NCI-H1417 (cell line): Measurements from ENCODE around the gene SEMA3C.
A peak's percentile ranks its signal among the peaks of the same experiment; 100 is the strongest.

Source experiments
- DNase-seq, 3 experiments: peaks; one replicate each; lab custom pipeline; 2025; lab: John Stamatoyannopoulos, UW

Gene SEMA3C

DNA sequence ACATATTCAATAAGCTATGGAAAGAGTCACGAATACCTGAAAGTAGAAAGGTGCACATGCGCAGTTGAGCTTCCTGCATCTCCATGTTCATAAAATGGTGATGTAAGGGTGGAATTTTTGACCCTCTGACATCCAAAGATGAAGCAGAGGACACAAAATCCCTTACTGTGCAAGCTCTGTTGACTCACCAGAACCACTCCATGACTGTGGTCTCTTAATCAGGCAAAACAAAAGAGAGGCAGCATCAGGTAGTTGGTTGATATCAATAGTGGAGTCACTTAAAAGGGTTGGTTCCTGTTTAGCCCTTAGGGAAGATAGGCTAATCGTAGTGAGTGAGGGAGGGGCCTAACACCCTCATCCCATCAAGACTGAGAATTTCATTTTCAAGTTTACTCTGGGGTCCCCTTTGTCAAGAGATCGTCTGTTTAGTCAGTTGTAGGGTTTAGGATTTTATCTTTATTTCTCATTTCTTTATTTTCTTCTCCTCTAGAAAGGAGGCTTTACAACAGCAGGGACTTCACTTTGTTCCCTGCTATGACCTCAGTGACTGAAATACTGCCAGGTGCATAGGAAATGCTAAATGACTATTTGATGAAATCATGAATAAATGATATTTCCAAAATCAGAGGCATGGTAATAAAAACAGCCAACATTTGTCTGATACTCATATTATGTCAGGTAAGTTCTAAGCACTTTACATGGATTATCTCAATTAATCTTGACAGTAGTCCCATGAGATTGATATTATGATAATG, 182.3 kb downstream of the SEMA3C start:
- no peak for DNase-seq

DNA sequence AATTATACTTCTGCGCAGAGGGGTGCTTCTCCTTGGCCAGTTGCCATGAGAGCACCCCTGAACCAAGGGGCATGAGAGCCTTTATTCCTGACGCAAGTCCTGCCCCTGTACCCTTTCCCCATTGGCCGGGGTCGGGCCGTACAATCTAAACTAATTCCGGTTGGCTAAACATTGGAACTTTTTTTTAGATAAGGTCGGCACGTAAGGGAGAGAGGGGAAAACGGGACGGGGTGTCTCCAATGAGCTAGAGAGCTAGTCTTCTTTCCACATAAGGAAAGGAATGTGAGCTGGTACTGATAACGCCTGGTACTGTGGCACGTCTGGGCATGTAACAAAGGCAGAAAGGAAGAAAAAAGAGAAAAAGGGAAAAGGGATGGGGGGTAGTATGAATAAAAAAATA, 183.5 kb downstream of the SEMA3C start:
- no peak for DNase-seq

DNA sequence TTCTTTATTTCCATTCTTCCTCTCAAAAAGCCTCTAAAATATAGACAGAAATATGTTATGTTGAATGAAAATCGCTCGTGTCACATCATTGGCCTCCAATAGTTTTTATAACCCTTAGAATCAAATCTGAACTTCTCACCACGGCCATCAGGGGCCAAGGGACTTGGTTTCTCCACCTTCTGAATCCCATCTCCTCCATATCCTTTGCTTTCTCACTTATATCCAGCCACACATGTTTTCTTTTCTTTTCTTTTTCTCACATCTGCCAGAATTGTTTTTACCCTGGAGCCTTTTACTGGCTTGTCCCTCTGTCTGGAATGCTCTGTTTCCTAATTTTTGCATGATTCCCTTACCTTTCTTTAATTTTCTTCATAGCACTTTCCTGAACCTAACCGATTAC, 184.8 kb downstream of the SEMA3C start:
- no peak for DNase-seq

DNA sequence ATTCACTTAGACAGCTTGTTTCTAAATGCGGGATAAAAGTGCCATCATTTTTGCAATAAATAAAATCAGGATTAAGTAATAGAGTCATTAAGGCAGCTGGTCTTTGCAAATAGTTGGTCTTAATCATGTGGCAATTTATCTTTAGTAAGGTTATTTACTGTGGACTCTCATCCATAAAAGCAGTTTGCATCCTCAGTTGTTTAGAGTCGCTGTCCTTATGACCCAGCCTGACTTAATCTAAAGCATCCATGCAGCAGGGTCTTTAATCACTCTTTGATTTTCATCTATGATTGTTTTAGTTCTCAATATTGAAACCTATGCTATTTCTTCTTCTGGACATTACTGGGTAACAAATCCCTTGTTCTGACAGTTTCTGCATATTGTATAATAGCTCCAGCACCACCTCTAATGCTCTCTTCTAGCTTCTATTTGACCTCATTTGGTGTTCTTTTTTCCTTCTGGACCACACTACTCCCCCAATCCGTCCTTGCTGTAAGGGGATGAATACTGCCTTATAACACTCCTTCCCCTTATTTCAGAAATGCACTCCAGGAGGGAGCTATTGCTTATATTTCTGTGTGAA, 185.4 kb downstream of the SEMA3C start:
- no peak for DNase-seq

DNA sequence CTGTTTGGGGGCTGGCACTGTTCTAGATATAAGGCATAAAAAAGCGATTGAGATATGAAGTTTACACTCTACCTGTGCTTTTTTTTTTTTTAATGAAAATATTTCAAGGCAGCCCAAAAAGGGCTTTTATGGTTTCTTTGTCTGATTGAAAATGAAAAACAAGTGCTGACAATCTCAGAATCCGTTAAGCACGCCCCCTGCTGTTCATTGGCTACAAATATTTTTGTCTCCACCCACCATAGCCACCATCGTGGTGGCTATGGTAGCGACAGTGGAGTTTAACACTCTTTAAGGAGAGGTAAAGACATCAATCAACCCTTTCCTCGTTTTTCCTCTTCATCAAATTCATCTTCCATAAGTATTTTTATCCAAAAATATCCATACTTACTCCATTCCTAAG, 186.2 kb downstream of the SEMA3C start:
- no peak for DNase-seq

DNA sequence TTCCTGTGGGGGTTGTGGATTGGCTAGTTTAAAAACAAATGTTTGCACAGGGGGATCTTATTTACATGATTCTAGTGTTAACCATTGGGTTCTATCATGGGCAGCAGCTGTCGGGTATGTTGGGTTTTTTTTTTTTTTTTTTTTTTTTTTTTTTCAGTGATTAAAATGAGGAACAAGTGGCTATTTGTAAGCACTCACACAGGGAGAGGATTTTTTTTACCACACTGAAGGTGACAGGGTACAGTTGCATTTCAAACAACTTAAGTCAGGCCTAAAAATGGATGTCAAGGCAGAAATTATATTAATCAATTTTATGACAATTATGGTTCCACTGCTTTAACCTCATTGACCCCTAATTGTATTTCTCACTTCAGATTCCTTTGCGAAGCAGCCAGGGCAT, 187.6 kb downstream of the SEMA3C start:
- DNase-seq, result no peak

DNA sequence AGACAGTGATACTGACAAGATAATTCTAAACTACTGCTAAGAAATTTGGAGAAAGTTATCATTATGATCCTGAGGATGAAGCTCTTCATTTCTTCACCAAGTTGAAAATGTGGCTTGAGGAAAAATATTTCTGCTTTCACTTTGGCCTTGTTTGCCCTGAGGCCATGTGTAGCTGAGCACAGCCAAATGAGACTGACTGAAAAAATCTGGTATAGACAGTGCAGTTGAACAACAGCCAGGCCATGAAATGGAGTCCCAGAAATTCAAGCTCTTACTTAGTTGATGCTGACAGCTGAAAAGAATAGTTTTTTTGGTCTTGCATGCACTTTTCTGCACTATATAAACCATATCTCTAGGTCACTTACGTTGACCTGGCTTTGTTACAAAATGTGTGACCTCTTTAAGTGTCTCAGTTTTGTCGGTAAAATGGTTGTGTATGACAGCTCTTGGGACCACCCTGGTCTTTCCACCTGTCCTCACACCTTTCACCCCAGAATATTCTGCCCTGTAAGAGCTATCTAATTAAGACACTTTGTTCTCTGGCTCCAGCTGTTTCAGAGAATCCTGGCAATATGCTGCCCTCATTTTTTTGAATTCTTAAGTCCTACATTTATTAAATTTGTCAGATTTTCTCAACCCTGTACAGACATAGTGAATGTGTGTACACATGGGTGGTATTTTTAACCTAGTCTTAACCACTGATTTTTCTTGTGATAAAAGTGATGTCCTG, 189.1 kb downstream of the SEMA3C start:
- no peak for DNase-seq

DNA sequence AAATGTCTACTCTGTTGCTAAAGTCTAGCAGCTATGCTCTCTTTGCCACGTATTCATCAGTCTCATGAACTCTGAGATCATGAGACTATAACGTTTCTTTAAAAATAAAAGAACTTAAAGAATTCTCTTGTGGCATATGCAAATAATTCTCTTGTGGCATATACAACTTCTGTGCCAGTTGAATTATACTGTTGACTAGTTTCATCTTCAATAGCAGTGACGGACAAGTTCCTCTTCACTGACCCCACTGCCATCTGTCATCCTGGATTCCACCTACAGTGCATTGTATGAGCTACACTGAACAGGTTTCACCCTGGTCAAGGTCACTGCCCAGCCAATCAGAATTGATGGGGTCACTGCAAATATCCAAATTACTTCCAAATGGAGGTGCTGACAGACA, 192.2 kb downstream of the SEMA3C start:
- DNase-seq, result no peak

DNA sequence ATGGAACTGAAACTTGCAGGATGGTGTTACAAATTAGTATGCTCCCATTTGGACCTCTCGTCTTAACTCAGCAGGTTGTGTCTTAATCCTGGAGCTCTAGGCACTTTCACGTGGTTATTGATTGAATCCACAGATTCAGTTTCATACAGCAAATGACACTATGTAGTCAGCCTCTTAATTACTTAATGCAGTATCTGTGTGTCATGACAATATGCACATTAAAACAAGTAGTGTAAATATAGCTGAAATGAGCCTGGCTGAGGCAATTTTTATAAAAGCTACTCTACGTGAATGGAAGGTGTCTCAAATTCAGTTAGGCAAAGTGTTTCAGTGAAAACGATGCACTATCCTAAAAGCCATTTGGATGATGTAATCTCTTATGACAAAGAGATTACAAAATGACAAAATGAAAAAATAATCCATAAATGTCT, 193.7 kb downstream of the SEMA3C start:
- peak in 1 of 3 experiments; percentile 62 for DNase-seq

DNA sequence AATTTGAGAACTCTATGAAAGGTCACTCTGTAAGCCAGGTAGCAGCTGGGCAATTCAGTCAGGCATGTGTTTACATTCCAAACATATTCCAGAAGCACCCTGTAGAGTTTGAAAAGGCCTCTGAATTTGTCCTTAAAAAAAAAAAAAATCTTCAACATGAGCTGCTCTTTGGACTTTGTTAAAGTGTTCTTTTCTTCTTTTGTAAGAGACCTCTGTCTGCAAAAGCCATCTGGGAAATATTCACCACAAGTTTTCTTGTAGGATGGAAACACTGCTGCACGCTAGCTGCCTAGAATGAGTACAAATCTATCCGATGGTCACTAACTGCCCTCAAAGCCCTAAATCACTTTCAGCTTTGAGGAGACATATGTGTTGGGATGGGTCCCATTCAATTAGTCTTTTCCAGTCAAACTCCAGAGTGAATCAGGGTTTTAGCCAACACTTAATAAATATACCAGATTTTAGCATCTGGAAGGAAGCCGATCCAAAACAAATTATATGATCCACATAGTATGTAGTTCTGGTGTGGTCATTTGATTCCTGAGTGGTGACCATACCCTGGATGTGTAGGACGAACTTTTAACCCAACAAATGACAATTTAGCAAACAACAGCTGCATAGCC, 194.5 kb downstream of the SEMA3C start:
- peak in 1 of 3 experiments; percentile 37 for DNase-seq

DNA sequence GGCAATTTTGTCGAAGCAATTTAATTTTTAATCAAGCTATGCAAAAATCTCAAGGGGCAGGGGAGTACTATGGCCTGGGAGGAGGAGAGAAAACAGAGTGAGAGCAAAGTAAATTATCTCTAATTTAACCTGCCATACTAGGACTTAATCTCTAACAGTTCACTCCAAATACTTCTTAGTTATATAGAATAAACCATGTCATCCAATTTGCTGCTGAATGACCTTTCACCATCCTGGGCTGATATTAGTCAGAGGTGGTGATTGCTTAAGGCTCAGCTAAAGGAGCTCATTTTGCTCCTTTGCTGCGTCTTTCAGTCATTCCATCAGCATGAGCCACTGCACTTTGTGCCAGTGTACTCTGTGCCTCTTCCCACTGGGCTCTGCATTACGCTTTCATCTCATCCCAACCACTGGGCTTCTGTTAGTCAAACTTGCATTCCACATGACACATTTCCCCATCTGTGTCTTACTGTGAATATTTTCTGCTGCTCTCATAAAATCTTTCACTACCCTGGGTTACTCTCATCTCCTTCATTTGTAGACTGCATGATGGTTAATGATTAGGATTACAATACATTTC, 196.1 kb downstream of the SEMA3C start:
- DNase-seq, result no peak

DNA sequence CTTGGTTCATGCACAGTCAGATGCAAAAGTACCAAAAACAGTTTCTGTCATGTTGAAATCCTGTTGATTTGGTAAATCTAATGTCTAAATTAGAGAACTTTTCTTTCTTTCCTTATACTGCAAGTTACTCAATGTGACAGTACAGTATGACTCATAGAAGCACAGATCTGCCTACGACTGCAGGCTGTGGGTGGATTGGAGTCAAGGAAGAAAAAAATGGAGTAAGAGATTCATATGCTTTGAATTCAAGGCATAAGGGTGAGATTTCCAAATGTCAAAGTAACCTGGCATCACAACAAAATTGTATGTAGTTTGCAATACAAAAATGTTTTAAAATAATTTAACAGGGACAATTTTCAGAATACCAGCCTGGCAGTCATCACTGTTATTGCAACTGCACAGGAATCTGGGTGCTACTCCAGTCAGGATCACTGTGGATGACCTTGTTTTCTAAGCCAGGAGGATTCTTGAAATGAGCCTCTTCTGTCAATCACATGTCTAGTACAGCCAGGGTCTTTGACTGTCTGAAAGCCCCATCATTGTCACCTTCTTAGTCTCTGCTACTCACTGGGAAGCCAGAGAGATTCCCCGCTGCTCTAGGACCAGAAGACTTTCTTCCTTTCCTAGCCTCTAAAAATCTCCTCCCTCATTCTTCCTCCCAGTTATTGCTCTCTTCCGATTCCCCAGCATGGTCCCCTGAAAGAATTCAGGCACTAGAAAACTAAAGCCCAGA, 196.8 kb downstream of the SEMA3C start:
- DNase-seq, result no peak

DNA sequence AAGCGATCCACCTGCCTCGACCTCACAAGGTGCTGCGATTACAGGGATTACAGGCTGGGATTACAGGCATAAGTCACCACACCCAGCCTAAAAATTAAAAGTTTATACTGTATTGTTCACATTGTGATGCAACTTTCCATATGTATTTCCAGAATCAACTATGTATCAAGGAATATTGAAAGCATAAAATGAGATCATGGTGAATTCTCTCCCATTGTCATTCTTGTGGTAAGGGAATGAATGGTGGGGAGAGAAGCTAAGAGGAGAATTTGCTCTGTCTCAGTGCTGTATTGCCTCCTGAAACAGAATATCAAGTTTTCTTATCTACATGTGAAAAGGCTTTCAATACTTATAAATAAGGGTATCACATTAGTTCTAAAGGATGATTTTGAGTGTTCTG, 198.7 kb downstream of the SEMA3C start:
- DNase-seq, result no peak

DNA sequence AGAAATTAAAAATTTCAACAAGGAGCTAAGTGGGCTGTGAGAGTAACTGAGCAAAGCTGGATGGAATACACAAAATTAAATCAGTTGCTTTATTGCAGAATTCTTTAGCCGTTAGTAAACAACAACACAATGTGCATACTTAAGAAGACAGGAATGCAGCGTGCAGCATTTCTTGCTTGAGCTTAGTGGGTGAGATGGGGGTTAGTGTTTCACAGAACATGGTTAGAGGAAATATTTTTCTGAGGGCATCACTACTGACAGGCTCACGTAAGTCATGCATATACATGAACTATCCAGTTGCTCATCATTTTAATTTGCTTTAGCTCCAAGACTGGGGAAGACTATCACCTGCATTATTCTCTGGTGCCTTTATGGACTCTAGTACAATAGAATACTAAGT, 199.6 kb downstream of the SEMA3C start:
- DNase-seq, result no peak

DNA sequence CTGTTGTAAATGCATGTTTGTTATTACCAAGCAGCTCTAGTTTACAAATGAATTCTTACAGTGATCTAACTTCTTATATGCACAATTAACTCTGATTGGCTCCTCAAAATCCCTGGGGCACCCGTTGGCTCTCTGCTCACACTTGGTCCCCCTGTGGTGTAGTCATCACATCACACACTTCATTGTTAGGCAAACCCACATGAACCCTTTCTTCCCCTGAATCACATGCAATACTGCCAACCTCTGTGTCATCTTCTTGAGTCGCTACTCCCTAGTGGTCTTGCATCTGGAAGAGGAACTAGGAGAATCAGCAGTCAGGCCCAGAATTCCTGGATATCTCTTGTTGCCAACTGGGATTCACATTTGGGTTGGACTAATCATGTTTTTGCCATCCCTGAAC, 207.3 kb downstream of the SEMA3C start:
- DNase-seq, result no peak

DNA sequence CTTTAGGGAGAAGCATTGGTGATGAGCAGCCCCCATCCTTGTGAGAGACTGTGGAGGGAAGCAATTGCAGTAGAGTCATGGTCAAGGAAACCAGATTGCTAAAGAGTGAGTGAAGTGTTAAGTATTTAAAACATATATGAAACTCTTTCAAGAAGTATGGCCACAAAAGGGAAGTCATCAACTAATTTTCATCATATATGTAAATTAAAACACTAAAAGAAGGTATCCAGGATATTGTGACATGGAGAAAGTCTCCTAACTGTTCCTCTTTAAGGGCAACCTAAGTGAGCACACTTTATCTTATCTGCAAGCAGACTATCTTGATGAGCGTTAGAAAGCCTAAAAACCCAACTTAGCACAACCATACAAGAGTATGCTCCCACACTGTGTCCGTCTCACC, 210.7 kb downstream of the SEMA3C start:
- DNase-seq, result no peak

DNA sequence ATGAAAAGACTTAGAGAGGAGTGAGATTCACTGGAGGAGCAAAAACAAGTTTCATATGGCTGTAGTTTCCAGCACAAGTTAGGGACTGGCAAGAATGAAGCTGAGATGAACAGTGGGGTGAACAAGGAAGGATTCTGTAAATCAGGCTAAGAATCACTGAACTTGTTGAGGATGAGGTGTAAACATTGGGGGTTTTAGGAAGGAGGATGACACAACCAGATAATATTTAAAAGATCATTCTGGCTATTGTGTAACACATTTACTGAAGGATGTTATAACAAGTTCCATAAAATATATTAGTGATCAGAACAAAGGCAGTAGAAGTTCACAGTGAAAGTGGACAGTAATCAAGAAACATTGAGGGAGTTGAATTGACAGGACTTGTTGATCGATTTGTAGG, 211.5 kb downstream of the SEMA3C start:
- no peak for DNase-seq

DNA sequence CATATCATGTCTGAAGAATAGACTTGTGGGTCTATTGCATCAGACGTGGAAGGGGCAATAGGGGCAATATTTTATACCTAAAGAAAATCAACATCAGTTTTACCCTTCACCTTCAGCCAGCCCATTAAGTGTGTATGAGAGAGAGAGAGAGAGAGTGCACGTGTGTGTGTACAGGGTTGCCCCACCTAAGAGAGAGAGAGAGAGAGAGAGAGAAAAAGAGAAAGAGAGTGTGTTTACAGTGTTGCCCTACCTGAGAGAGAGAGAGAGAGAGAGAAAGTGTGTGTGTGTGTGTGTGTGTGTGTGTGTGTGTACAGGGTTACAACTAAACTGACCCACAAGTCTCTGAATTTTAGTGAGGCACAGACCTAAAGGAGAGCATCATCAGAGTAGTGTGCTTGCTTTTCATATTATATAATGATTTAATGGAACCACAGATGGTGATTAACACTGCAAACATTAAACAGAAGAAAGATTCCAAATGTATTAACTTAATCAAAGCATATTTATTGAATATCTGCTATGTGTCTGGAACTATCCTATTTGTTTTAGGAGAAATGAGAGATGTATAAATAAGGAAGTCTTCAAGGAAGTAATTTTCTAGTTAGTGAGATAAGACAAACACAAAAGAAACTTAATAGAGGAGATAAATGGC, 213.6 kb downstream of the SEMA3C start:
- DNase-seq, result peak in 1 of 3 experiments; percentile 61

DNA sequence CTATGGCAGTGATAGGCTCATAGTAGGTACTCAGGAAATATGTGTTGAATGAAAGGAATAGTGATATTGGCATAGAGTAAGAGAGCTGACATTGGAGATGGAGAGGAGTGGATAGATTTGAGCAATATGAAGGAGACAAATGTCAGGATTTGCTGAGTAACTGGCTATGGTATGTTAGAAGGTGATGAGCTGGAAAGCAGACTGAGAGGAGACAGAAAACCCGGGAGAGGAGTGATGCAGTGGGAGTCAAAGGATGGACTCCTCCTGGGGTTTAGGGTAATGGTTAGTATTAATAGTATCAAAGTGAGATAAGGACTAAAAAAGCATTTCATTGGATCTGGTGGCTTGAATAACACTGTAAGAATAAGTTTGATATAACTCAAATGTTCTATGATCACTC, 215.6 kb downstream of the SEMA3C start:
- DNase-seq, result no peak

DNA sequence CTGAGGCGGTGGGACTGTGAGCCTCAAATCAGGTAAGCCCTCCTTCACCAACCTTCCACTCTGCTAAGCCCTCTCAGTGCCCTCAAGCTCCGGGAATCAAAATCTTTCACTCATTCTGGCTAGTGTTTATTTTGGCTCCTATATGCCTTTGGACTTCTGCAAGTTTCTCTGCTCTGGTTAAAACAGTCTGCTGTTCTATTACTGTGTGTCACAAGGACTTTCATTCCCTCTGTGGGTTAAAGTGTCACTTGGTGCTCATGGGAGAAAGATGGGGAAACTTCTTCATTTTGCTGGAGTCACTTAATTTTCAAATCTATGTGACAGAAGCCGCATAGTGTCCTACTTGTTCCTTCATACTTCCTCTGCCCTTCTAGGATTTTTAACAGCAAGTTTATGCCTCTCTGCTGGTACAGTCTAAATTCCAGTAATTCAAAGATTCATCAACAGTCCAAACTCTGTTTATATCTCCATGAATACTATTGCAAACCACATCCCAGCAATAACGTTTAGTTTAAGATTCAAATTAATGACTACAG, 219.1 kb downstream of the SEMA3C start:
- no peak for DNase-seq
